A549 (cell line): ENCODE results near the gene HSPB7. TPM values are rescaled to one million over a fixed set of nuclear protein-coding genes. Genes with fewer than 3 reads are reported as not detected.

Experiments
- ATAC-seq, 2 experiments: fragments of 200-7000 bp in 1 of 2; fragments of >200 bp in 1 of 2; cut with Nextera tagmentation in 1 of 2; cut with Tn5 transposase in 1 of 2; 3 replicates each; pipeline versions ENCODE4 v1.8.0 to v1.9.1; 2018 to 2020; ENCODE audit warnings: mild to moderate bottlenecking in 1 of 2, moderate library complexity in 1 of 2
- CTCF ChIA-PET: fragments of 300-600 bp; sonication (Branson Sonifier 250); formaldehyde crosslinking; extraction: SDS; loops from one replicate; lab custom pipeline; 2021; ENCODE audit warnings: antibody characterized with exemption, inconsistent platforms; lab: Yijun Ruan, JAX
- POLR2A ChIA-PET: fragments of 350-600 bp; formaldehyde crosslinking; extraction: SDS; loops from one replicate; lab custom pipeline; 2021; ENCODE audit warnings: antibody characterized with exemption, inconsistent platforms; lab: Yijun Ruan, JAX
- DNase-seq, 2 experiments: peaks; one replicate each; pipeline versions ENCODE4 v3.0.0 to v3.0.0-alpha.2; 2011 to 2016; ENCODE audit warnings: low read depth in 1 of 2, low spot score in 1 of 2
- FAIRE-seq: peaks from 2 replicates; lab custom pipeline; 2011; peaks lifted over from hg19 to GRCh38; lab: Jason Lieb, UNC
- H3K27ac ChIP-seq, 2 experiments: fragments of >200 bp; sonication (Bioruptor Twin); formaldehyde crosslinking; 3 replicates each; pipeline ENCODE4 v1.5.1; 2016 to 2017
- H3K4me1 ChIP-seq: fragments of >200 bp; sonication (Bioruptor Twin); formaldehyde crosslinking; 3 replicates; pipeline ENCODE4 v1.6.1; 2016
- H3K4me2 ChIP-seq: fragments of >200 bp; sonication (Bioruptor Twin); formaldehyde crosslinking; 3 replicates; pipeline ENCODE4 v1.6.1; 2016
- H3K4me3 ChIP-seq: fragments of >200 bp; sonication (Bioruptor Twin); formaldehyde crosslinking; 3 replicates; pipeline ENCODE4 v1.5.1; 2016
- H3K9me3 ChIP-seq: fragments of >200 bp; sonication (Bioruptor Twin); formaldehyde crosslinking; 3 replicates; pipeline ENCODE4 v1.6.1; 2016
- CBX2 ChIP-seq: fragments of 200-600 bp; sonication (generic); IDR thresholded peaks from 2 replicates; pipeline ENCODE4 v1.6.1; 2016; ENCODE audit warnings: low read depth, mild to moderate bottlenecking, borderline replicate concordance
- CEBPB ChIP-seq, 2 experiments: fragments of >200 bp in 1 of 2; sonication (Bioruptor Twin) in 1 of 2; formaldehyde crosslinking in 1 of 2; IDR thresholded peaks; 2 replicates each; pipeline ENCODE4 v1.6.1; 2012 to 2016
- CHD2 ChIP-seq: fragments of 150-350 bp; IDR thresholded peaks from 2 replicates; pipeline ENCODE4 v1.6.1; 2014; ENCODE audit warnings: low read length; ENCODE audit not compliant: partially characterized antibody
- EHMT2 ChIP-seq: fragments of 200-600 bp; sonication (generic); IDR thresholded peaks from 2 replicates; pipeline ENCODE4 v1.6.1; 2016; ENCODE audit warnings: antibody characterized with exemption, low read depth, mild to moderate bottlenecking, moderate library complexity
- FOSB ChIP-seq: fragments of 250-450 bp; sonication (Bioruptor Pico); IDR thresholded peaks from 2 replicates; pipeline ENCODE4 v1.5.0; 2020; ENCODE audit warnings: mild to moderate bottlenecking, moderate library complexity
- HDAC2 ChIP-seq: fragments of 200-600 bp; sonication (generic); IDR thresholded peaks from 2 replicates; pipeline ENCODE4 v1.6.1; 2016
- HEYL ChIP-seq: fragments of 250-450 bp; sonication (Bioruptor Pico); IDR thresholded peaks from 2 replicates; pipeline ENCODE4 v1.8.0; 2021; ENCODE audit warnings: mild to moderate bottlenecking, moderate library complexity
- HOXA7 ChIP-seq: fragments of 250-450 bp; sonication (Bioruptor Pico); IDR thresholded peaks from 2 replicates; pipeline ENCODE4 v1.5.0; 2020; ENCODE audit warnings: mild to moderate bottlenecking, moderate library complexity
- HOXB13 ChIP-seq: fragments of 250-450 bp; sonication (Bioruptor Pico); IDR thresholded peaks from 2 replicates; pipeline ENCODE4 v1.5.0; 2020; ENCODE audit warnings: low read depth, mild to moderate bottlenecking, moderate library complexity
- KDM1A ChIP-seq: fragments of 200-600 bp; sonication (generic); IDR thresholded peaks from 2 replicates; pipeline ENCODE4 v1.6.1; 2016; ENCODE audit warnings: low read depth, mild to moderate bottlenecking
- KDM5A ChIP-seq: fragments of 200-600 bp; sonication (generic); IDR thresholded peaks from 2 replicates; pipeline ENCODE4 v1.6.1; 2016; ENCODE audit warnings: antibody characterized with exemption, mild to moderate bottlenecking
- MAZ ChIP-seq: fragments of 150-350 bp; IDR thresholded peaks from 2 replicates; pipeline ENCODE4 v1.6.1; 2014; ENCODE audit warnings: antibody characterized with exemption, low read depth, low read length, borderline replicate concordance
- NFE2L2 ChIP-seq: fragments of 150-350 bp; conservative IDR thresholded peaks from 2 replicates; pipeline ENCODE4 v1.6.1; 2014; ENCODE audit warnings: low read length
- NR3C1 ChIP-seq: fragments of >200 bp; sonication (Bioruptor Twin); formaldehyde crosslinking; IDR thresholded peaks from 3 replicates; pipeline ENCODE4 v1.6.1; 2017
- RNF2 ChIP-seq: fragments of 200-600 bp; sonication (generic); IDR thresholded peaks from 2 replicates; pipeline ENCODE4 v1.6.1; 2016; ENCODE audit warnings: low read depth, mild to moderate bottlenecking, antibody characterized with exemption, moderate library complexity, borderline replicate concordance
- SMC3 ChIP-seq: fragments of >200 bp; sonication (Bioruptor Twin); formaldehyde crosslinking; IDR thresholded peaks from 3 replicates; pipeline ENCODE4 v1.6.1; 2018; ENCODE audit warnings: inconsistent platforms
- TP53 ChIP-seq: fragments of 250-450 bp; sonication (Bioruptor Pico); IDR thresholded peaks from 2 replicates; pipeline ENCODE4 v1.5.0; 2021; ENCODE audit warnings: mild to moderate bottlenecking, moderate library complexity
- ZC3H11A ChIP-seq: fragments of 450-650 bp; IDR thresholded peaks from 2 replicates; pipeline ENCODE4 v1.6.1; 2014; ENCODE audit warnings: antibody characterized with exemption, mild to moderate bottlenecking
- ZNF302 ChIP-seq: fragments of 250-450 bp; sonication (Bioruptor Pico); IDR thresholded peaks from 2 replicates; pipeline ENCODE4 v1.9.0; 2021; ENCODE audit warnings: inconsistent platforms, mild to moderate bottlenecking, moderate library complexity
- ZSCAN20 ChIP-seq: fragments of 250-450 bp; sonication (Bioruptor Pico); IDR thresholded peaks from 2 replicates; pipeline ENCODE4 v1.8.0; 2022; ENCODE audit warnings: mild to moderate bottlenecking, moderate library complexity
- WGBS: methylation state at CpG from one replicate; pipeline ENCODE4 v1.1.6; 2017; ENCODE audit errors: missing lambda C conversion rate; 5-methylcytosine and 5-hydroxymethylcytosine counted together
- polyA plus RNA-seq, 4 experiments: library from polyadenylated mRNA; depleted of rRNA in 3 of 4; stranded (reverse); fragments of >200 nt; fragmentation: RNase III in 1 of 4; extraction: RNeasy Plus Mini Kit Qiagen cat#74134 plus additional on column Dnase treatment in 1 of 4; gene quantifications; 2 replicates in 3 of 4; 3 replicates in 1 of 4; pipeline ENCODE4 v1.2.3, GENCODE V29; 2011 to 2017
- TF ChIP-seq, protein P1 (sequence below): IDR thresholded peaks from 2 replicates; pipeline ENCODE4 v1.6.1; 2012; ENCODE audit warnings: low read depth, borderline replicate concordance
- TF ChIP-seq, protein P2 (sequence below): fragments of 150-350 bp; IDR thresholded peaks from 2 replicates; pipeline ENCODE4 v1.6.1; 2014; ENCODE audit warnings: low read depth, mild to moderate bottlenecking, low read length
- TF ChIP-seq, protein P3 (sequence below): fragments of 250-450 bp; sonication (Bioruptor Pico); IDR thresholded peaks from 2 replicates; pipeline ENCODE4 v1.5.0; 2020; ENCODE audit warnings: low read depth, mild to moderate bottlenecking, moderate library complexity

HSPB7 gene
- polyA plus RNA-seq, 2 of the 4 experiments (the other 2 are of a cell fraction): not detected

DNA sequence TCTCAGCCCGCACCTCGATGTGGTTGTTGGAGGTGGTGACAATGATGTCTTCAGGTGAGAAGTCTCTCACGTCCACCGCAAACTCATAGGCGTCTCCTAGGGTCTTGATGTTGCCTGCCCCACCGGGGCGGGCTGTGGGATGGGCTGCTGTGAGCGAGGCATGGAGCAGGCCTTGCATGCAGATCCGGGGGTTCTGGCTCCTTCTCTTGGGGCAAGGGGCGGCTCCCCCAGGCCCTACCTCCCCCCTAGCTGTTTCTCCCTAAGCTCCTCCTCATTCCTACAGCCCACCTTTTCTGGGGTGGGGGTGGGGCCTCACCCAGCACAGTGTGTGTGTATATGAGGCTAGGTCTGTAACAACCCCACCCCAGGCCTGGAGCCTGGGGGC lies 775 bp downstream of the HSPB7 start:
- CTCF ChIA-PET: interaction anchor here (1.2 to 2.3 kb wide), 3 partner anchors 8 to 15 kb away, joined by 4 to 8 read pairs (median 6); no protein-coding TSS in a partner anchor
- ATAC-seq (no peak), DNase-seq (no peak)

DNA sequence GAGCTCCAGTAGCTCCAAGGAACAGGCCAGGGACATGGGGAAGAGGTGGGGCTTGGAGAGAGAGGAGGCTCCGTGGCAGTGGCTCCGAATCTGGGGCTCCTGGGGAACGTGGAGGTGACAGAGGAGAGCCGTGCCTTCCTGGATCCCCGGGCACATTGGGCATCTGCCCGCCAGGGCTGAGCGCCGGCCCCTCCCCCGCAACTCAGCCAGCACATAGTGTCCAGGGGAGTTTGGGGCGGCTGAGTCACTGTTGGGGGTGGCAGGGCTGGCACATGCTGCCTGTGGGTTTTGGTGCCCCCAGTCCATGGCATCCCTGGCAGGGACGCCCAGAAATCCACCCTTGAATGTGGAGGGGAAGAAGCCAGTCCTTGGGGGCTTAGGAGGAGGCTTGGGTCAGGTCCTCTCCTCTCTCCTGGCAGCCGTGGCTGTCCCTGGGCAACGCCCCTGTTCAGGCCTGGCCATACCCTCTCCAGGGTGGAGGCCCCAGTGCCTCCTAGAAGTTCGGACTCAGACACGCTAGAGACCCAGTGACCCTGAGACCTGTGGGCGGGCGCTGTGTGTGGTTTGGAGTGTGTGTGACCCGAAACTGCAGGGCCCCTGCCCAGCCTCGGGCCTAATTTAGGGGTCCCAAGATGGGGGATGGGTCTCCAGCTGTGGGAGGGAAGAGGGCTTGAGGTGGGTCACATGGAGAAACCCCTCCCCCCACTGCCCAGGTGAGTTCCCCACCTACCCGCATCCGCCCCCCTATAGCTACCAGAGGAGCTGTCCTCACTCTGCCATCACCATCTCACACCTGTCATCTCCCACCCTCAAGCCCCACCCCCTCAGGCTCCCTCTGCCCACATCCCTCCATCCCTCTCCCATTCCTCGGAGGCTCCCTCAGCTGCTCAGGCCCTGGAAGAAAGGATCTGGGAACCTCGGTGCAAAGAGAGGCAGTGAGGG lies 1.6 kb downstream of the HSPB7 start:
- ChIA-PET POLR2A (no interaction called here), CTCF (interaction anchor here (0.6 to 2.2 kb wide), 3 partner anchors 8 to 935 kb away, joined by 3 to 6 read pairs (median 3); no protein-coding TSS in a partner anchor)
- Histone ChIP-seq H3K4me2 (no peak overlapping the region; the same call in 2 of the 3 replicates), H3K9me3 (no peaks in the 10 kb centered on the region), H3K4me3 (no peak overlapping the region), H3K27ac (peak overlapping the region; percentile 48 to 64; a peak in 3 of 6 replicates)
- DNase-seq: no peak
- WGBS: 63% methylated on average over 6 of the region's 23 CpGs
- TF ChIP-seq MAZ (no peak), SMC3 (no peak), RNF2 (no peak), ZSCAN20 (CRISPR knock-in tag) (no peak), KDM1A (no peak), CBX2 (no peak), KDM5A (no peak)
- TF ChIP-seq, all 56 proteins: peak for 0
- peaks cover 25% of the 10 kb centered on the region for H3K4me1 ChIP-seq
- FAIRE-seq (no peak), ATAC-seq (0 out of 6 replicates have a peak, but pooled peaks of 1 of the 2 experiments have one; percentile 4)

More for the DNA sequence above, 775 bp downstream of the HSPB7 start:
- no peaks in the 10 kb centered on the region for H3K9me3 ChIP-seq
- FAIRE-seq: no peak
- H3K4me1 ChIP-seq: peaks cover 25% of the 10 kb centered on the region
- no peak overlapping the region for H3K4me2 ChIP-seq
- TF ChIP-seq CHD2 (no peak), EHMT2 (no peak), ZC3H11A (no peak), MAZ (no peak), HOXB13 (CRISPR knock-in tag) (no peak)
- TF ChIP-seq, all 56 proteins: peak for 0
- H3K4me3 ChIP-seq: no peak overlapping the region
- POLR2A ChIA-PET: no interaction called here
- WGBS: 90% methylated on average over 10 of the region's 10 CpGs
- no peak overlapping the region; a peak in 1 of 6 replicates for H3K27ac ChIP-seq

DNA sequence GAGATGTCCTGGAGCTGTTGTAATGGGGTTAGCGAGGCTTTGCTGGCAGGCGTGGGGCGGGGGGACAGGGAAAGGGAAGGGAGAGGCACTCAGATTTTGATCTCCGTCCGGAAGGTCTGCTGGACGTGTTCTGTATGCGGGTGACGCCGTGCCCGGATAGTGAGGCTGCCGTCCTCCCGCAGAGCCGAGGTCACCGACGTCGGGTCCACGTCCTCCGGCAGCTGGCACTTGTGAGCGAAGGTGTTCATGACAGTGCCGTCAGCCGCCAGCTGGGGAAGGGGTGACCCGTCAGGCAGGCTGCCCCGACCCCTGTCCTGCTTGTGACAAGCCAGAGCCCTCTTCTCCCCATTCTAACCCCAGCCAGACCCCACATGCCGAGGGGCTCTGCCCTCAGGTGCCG lies 2.4 kb downstream of the HSPB7 start:
- Histone ChIP-seq H3K27ac (peak overlapping the region; percentile 48 to 64; a peak in 3 of 6 replicates), H3K4me2 (no peak overlapping the region; the same call in 2 of the 3 replicates), H3K9me3 (no peaks in the 10 kb centered on the region), H3K4me3 (no peak overlapping the region), H3K4me1 (peaks cover 25% of the 10 kb centered on the region)
- TF ChIP-seq, protein P1, sequence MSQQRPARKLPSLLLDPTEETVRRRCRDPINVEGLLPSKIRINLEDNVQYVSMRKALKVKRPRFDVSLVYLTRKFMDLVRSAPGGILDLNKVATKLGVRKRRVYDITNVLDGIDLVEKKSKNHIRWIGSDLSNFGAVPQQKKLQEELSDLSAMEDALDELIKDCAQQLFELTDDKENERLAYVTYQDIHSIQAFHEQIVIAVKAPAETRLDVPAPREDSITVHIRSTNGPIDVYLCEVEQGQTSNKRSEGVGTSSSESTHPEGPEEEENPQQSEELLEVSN: no peak
- TF ChIP-seq ZNF302 (CRISPR knock-in tag) (no peak), MAZ (no peak), NR3C1 (no peak), CEBPB (IDR thresholded peaks at IDR 0.05) (no peak), HEYL (CRISPR knock-in tag) (no peak), TP53 (no peak), FOSB (no peak), HDAC2 (no peak), HOXA7 (no peak), NFE2L2 (no peak)
- TF ChIP-seq, protein P2, sequence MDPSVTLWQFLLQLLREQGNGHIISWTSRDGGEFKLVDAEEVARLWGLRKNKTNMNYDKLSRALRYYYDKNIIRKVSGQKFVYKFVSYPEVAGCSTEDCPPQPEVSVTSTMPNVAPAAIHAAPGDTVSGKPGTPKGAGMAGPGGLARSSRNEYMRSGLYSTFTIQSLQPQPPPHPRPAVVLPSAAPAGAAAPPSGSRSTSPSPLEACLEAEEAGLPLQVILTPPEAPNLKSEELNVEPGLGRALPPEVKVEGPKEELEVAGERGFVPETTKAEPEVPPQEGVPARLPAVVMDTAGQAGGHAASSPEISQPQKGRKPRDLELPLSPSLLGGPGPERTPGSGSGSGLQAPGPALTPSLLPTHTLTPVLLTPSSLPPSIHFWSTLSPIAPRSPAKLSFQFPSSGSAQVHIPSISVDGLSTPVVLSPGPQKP: no peak
- TF ChIP-seq, protein P3, sequence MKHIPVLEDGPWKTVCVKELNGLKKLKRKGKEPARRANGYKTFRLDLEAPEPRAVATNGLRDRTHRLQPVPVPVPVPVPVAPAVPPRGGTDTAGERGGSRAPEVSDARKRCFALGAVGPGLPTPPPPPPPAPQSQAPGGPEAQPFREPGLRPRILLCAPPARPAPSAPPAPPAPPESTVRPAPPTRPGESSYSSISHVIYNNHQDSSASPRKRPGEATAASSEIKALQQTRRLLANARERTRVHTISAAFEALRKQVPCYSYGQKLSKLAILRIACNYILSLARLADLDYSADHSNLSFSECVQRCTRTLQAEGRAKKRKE: no peak
- no peak for FAIRE-seq
- CTCF ChIA-PET: interaction anchor here (1.3 kb wide), 1 partner anchor 18 kb away, joined by 3 read pairs; no protein-coding TSS in a partner anchor
- POLR2A ChIA-PET: no interaction called here
- no peak for ATAC-seq
- no peak for DNase-seq
- 92% methylated on average over 7 of the region's 25 CpGs for whole genome bisulfite sequencing
